ENCODE measurements around the gene OR8G1.
"Not testable (repeated sequence)": the region's sequence is repeated elsewhere in the genome, so short reads cannot be mapped to it uniquely, and the experiment has no call there.

Gene OR8G1

DNA sequence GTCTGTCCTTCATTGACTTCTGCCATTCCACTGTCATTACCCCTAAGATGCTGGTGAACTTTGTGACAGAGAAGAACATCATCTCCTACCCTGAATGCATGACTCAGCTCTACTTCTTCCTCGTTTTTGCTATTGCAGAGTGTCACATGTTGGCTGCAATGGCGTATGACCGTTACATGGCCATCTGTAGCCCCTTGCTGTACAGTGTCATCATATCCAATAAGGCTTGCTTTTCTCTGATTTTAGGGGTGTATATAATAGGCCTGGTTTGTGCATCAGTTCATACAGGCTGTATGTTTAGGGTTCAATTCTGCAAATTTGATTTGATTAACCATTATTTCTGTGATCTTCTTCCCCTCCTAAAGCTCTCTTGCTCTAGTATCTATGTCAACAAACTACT lies 9.0 kb downstream of the OR8G1 start:
- DNase-seq = not testable (repeated sequence)

- no peak for DNase-seq
These were observed 15.2 kb downstream of the OR8G1 start, which contains the start of gene OR8G5 for GRCh38 chr11:124256076-124256475. OR8G5 (plus strand) TSS chr11:124256376; CDS start chr11:124264932, 8,556 bp downstream.

DNA sequence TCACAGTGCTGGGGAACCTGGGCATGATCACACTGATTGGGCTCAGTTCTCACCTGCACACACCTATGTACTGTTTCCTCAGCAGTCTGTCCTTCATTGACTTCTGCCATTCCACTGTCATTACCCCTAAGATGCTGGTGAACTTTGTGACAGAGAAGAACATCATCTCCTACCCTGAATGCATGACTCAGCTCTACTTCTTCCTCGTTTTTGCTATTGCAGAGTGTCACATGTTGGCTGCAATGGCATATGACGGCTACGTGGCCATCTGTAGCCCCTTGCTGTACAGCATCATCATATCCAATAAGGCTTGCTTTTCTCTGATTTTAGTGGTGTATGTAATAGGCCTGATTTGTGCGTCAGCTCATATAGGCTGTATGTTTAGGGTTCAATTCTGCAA lies 24.1 kb downstream of the OR8G1 start:
- not testable (repeated sequence) for DNase-seq

GRCh38 chr11:124270886-124271285 lies 30.0 kb downstream of the OR8G1 start:
- DNase-seq = not testable (repeated sequence)

DNA sequence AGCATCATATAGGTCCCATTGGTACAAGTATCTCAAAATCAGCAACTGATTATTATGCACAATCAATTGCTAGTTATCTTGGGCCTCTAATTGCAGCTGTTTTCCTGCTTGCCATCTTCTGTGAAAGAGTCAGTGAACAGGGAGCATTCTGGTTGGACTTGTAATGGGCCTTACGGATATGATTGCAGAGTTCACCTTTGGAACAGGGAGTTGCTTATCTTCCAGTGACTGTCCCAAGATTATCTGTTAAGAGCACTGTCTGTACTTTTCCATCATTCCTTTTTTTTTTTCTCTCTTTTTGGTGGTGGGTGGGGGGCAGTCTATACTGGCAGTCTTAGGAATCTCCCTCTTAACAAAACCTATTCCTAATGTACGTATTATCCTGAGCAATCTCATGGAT lies 33.1 kb downstream of the OR8G1 start:
- no peak for DNase-seq

- no peak for DNase-seq
These were observed 35.2 kb downstream of the OR8G1 start for GRCh38 chr11:124276081-124276480.

DNA sequence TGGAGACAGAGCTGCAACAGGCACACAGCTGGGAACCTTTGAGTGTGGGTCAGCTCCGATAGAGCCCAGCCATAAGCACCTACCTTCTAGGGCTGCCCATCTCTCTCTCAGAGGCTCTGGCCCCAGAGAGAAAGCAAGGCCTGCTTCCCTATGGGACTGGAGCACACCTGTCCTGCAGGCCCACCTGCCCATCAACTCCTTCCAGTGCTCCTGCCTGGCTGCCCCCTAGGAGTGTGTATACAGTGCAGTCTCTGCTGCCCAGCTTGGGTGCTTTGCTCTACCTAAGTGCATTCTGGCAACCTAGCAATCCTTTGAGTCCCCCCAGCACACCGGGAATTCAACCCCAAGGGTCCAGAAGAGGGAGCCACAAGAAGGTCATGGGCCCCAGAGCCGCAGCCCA lies 36.3 kb downstream of the OR8G1 start:
- DNase-seq = no peak

DNA sequence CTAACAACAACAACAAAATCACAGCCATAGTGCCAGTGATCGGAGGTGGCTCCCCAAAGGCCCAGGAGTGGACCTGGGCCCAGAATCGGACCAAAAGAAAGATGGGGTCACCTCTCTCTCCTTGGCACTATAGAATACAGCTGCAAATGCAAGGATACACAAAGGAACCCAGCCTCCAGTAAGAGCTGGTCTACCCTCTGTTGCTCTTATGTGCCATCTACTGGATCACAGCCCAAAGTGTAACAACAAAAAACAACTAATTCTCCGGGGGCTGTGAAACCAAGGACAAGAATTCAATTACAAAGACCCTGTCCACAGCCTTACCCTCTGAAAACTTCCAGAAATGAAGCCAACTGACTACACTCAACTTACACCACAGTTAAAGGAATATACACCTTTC lies 36.9 kb downstream of the OR8G1 start:
- no peak for DNase-seq

DNA sequence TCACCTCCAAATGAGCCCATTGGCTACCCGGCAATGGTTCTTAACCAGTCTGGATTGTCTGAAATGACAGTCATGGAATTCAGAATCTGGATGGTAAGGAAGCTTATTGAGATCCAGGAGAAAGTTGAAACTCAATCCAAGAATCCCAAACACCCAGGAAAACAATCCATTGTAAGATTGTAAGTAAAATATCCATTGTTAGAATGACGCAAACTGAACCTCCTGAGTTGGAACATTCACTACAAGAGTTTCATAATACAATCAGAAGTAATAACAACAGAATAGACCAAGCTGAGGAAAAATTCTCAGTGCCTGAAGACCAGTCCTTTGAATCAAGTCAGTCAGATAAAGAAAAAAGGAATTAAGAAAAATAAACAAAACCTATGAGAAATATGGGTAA lies 37.4 kb downstream of the OR8G1 start:
- DNase-seq = no peak

- DNase-seq = no peak
These were observed 44.9 kb downstream of the OR8G1 start for GRCh38 chr11:124285610-124286344.

GRCh38 chr11:124294687-124295086 lies 53.8 kb downstream of the OR8G1 start:
- no peak for DNase-seq

DNA sequence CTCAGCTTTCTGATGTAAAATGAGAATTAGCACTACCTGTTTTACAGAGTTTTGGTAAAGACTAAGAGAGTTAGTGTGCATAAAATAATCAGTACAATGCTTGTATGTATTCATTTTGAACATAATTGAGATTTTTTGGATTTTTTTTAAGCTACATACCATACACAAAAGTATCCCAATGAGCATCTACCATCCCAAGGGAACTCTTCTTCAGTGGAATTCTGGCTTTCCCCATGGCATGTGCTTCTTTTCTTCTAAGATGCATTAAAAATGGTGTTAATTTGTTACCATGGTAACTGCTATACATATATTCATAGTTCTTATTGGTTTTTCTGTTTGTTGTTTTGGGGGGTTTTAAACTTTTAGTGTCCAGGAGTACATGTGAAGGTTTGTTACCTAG lies 55.1 kb downstream of the OR8G1 start:
- DNase-seq = no peak

DNA sequence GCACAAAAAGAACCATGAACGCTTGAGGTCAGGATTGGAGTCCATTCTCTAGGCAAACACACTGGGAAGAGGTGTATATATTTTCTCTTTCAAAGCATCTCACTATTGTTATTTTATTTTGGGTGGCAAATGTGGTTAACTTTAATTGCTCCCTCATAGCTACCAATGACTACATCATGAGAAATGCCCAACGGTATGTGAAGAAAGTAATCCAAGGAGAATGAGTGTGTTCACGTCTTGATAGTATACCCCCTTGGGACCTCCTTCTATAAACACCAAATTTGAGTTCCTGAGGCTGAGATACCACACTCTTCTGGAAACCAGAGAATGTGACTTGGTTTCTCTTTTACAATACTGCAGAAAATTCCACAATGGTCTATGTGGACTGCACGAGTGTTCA lies 57.0 kb downstream of the OR8G1 start:
- no peak for DNase-seq

DNA sequence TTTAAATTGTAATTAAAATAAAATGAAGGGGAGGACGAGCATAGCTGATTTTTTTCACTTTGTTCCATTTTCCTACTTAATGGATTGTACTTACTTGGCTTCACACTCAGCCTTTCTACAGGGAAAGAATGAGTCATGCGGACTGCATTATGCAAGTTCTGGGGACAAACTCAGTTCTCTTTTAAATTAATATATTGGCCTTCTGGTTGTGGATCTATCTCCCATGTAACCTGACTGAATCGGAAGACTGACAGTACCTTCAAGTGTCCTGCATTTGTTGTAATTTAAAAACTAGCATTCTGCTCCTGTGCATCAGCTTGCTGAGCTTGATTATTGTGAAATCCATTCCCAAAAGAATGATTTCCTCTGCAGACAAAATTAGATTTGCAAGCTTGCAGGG lies 60.7 kb downstream of the OR8G1 start:
- DNase-seq = no peak

DNA sequence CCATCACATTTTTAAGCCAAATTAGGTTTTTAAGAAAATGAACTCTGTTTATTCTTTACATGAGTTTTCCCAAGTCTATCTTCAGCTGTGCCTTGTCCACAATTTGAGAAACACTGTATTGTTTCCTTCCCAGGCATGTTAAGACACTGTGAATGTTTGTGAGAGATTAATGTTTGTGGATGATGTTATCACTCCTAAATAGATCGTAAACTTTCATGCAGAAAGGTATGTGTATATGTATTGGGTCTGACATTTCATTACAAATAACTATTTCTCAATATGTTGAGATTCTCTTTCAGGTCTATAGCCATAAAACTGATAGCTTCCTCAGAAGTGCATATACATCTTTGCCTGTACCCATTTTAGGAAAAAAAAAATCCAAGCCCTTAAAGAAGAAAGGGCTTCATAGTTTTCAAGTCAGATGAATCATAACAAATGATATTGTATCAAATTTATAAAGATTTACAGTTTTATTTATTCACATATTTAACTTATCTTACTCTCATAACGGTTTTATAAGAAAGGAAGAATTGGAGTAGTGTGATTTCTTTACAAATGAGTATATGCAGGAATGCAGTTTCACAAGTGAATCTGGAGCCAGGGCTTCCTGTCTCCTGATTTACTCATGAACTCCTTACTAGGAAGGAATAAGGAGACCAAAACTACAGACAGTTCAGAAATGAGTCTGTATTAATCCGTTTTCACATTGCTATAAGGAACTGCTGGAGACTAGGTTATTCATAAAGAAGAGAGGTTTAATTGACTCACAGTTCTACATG lies 61.6 kb downstream of the OR8G1 start:
- no peak for DNase-seq

All from CD4-positive, alpha-beta T cell treated with Interleukin-21 for 1 hour (primary cell).